ENCODE results near the gene TIMP1.

Gene TIMP1

DNA sequence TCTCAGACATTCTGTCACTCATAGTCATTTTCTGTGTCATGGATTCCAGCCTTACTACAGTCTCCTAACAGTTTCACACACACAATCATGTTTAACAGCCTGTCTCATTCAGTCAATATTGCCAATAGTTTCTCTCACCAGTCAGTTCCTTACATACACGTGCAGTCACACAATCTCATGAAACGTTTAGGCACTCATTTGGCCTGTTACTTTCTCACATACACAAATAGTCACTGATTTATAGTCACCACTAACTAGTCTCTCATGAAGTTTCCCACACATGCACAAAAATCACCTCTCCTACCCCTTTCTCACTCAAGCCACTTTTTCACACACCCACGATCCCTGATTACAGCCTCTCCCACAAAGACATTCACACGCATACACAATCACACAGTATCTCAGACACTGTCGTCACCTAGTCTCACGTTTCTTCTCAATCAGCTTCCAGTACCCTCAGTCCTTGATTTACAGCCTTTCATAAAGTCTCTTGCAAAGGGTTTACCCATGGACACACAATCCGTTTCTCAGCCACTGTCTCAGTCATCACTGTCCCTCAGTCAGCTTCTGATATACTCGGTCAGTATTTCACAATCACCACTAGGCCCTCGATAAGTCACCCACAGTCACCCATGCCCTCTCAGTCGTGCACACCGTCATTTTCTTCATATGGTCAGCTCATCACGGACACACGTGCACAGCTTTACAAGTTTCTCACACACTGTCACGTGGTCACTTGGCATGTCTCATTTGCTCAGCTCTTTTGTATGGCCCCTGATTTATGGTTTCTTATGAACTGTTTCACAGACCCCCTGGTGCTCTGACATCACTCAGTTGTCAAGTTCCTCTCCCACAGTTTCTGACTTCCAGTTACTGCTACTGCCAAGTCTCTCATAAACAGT lies 51.7 kb downstream of the TIMP1 start:
- DNase-seq (ENCODE audit: low spot score) (no peak), FAIRE-seq (no peak)

GRCh38 chrX:47634871-47635575 lies 52.8 kb downstream of the TIMP1 start:
- DNase-seq (ENCODE audit: low spot score), result no peak
- FAIRE-seq, result no peak

Data from urothelium cell line (cell line).